H9 (cell line): ENCODE results near the gene SRPK1. TPM values are rescaled to one million over a fixed set of nuclear protein-coding genes. Genes with fewer than 3 reads are reported as not detected.

ENCODE experiments used
- DNase-seq: peaks from one replicate; pipeline ENCODE4 v3.0.0-alpha.2; 2017
- H2AFZ ChIP-seq: one replicate; pipeline ENCODE4 v1.6.1; 2013; ENCODE audit warnings: mild to moderate bottlenecking, low read length, control low read depth, moderate library complexity
- H2AK5ac ChIP-seq: 2 replicates; pipeline ENCODE4 v1.6.1; 2013; ENCODE audit warnings: low read length, control low read depth, mixed read lengths; ENCODE audit not compliant: insufficient read length
- H2BK120ac ChIP-seq: one replicate; pipeline ENCODE4 v1.6.1; 2013; ENCODE audit warnings: low read depth, mild to moderate bottlenecking, low read length, control low read depth, inconsistent platforms; ENCODE audit not compliant: poor library complexity, severe bottlenecking
- H2BK12ac ChIP-seq: 2 replicates; pipeline ENCODE4 v1.6.1; 2013; ENCODE audit warnings: low read length, control low read depth, mixed read lengths, low read depth; ENCODE audit not compliant: insufficient read length
- H2BK15ac ChIP-seq: 2 replicates; pipeline ENCODE4 v1.6.1; 2013; ENCODE audit warnings: low read depth, low read length, control low read depth
- H2BK20ac ChIP-seq: one replicate; pipeline ENCODE4 v1.6.1; 2013; ENCODE audit warnings: low read depth, mild to moderate bottlenecking, low read length, control low read depth, inconsistent platforms; ENCODE audit not compliant: poor library complexity, severe bottlenecking
- H2BK5ac ChIP-seq: 2 replicates; pipeline ENCODE4 v1.6.1; 2013; ENCODE audit warnings: low read length, control low read depth, mixed read lengths; ENCODE audit not compliant: insufficient read length
- H3K14ac ChIP-seq: 2 replicates; pipeline ENCODE4 v1.6.1; 2013; ENCODE audit warnings: low read length, control low read depth; ENCODE audit not compliant: insufficient read depth
- H3K18ac ChIP-seq: 2 replicates; pipeline ENCODE4 v1.6.1; 2013; ENCODE audit warnings: low read depth, mild to moderate bottlenecking, mixed read lengths, low read length, control low read depth; ENCODE audit not compliant: insufficient read length
- H3K23ac ChIP-seq: 2 replicates; pipeline ENCODE4 v1.6.1; 2013; ENCODE audit warnings: low read length, control low read depth, mixed read lengths, low read depth; ENCODE audit not compliant: insufficient read length
- H3K23me2 ChIP-seq: 2 replicates; pipeline ENCODE4 v1.6.1; 2013; ENCODE audit warnings: low read depth, mild to moderate bottlenecking, mixed read lengths, low read length, control low read depth; ENCODE audit not compliant: insufficient read length, poor library complexity, severe bottlenecking
- H3K27ac ChIP-seq: 2 replicates; pipeline ENCODE4 v1.5.1; 2013; ENCODE audit warnings: low read length, control low read depth, mixed read lengths, low read depth; ENCODE audit not compliant: insufficient read length
- H3K27me3 ChIP-seq: 2 replicates; pipeline ENCODE4 v1.6.1; 2013; ENCODE audit warnings: low read length, control low read depth, inconsistent platforms; ENCODE audit not compliant: insufficient read depth
- H3K4ac ChIP-seq: 2 replicates; pipeline ENCODE4 v1.6.1; 2013; ENCODE audit warnings: low read depth, mild to moderate bottlenecking, control low read depth, inconsistent platforms, low read length, moderate library complexity
- H3K4me1 ChIP-seq: 2 replicates; pipeline ENCODE4 v1.6.1; 2013; ENCODE audit warnings: low read length, control low read depth, inconsistent platforms; ENCODE audit not compliant: insufficient read depth
- H3K4me2 ChIP-seq: 2 replicates; pipeline ENCODE4 v1.6.1; 2013; ENCODE audit warnings: low read length, control low read depth, mixed read lengths; ENCODE audit not compliant: insufficient read length, insufficient read depth
- H3K56ac ChIP-seq: 2 replicates; pipeline ENCODE4 v1.6.1; 2013; ENCODE audit warnings: low read depth, mild to moderate bottlenecking, mixed read lengths, low read length, control low read depth; ENCODE audit not compliant: insufficient read length
- H3K79me1 ChIP-seq: 2 replicates; pipeline ENCODE4 v1.6.1; 2013; ENCODE audit warnings: low read depth, mild to moderate bottlenecking, moderate library complexity, low read length, control low read depth, inconsistent platforms; ENCODE audit not compliant: insufficient read depth, poor library complexity, severe bottlenecking
- H3K79me2 ChIP-seq: 2 replicates; pipeline ENCODE4 v1.6.1; 2013; ENCODE audit warnings: low read length, control low read depth, inconsistent platforms; ENCODE audit not compliant: insufficient read depth
- H3K9ac ChIP-seq: 2 replicates; pipeline ENCODE4 v1.6.1; 2013; ENCODE audit warnings: low read length, control low read depth, mixed read lengths; ENCODE audit not compliant: insufficient read length; ENCODE audit errors: extremely low read depth
- H3K9me3 ChIP-seq: one replicate; pipeline ENCODE4 v1.6.1; 2013; ENCODE audit warnings: low read depth, low read length, inconsistent platforms; ENCODE audit not compliant: control insufficient read depth
- H3T11ph ChIP-seq: one replicate; pipeline ENCODE4 v1.6.1; 2013; ENCODE audit warnings: mild to moderate bottlenecking, low read length, control low read depth, inconsistent platforms
- H4K20me1 ChIP-seq: one replicate; pipeline ENCODE4 v1.6.1; 2013; ENCODE audit not compliant: control insufficient read depth, insufficient read length, insufficient read depth
- H4K5ac ChIP-seq: 2 replicates; pipeline ENCODE4 v1.6.1; 2013; ENCODE audit warnings: low read depth, mild to moderate bottlenecking, mixed read lengths, low read length, control low read depth; ENCODE audit not compliant: insufficient read length
- H4K8ac ChIP-seq: replicated peaks from 2 replicates; pipeline ENCODE4 v1.6.1; 2013; ENCODE audit warnings: low read length, control low read depth, mixed read lengths, low read depth; ENCODE audit not compliant: insufficient read length
- H4K91ac ChIP-seq: 2 replicates; pipeline ENCODE4 v1.6.1; 2013; ENCODE audit warnings: low read depth, mild to moderate bottlenecking, moderate library complexity, mixed read lengths, low read length, control low read depth; ENCODE audit not compliant: insufficient read length
- H3K27ac Mint-ChIP-seq, 3 experiments: 2 replicates in 2 of 3; 3 replicates in 1 of 3; pipeline ENCODE4 v1.8.0; 2020 to 2021; ENCODE audit warnings: mixed read lengths in 3 of 3, mild to moderate bottlenecking in 1 of 3, moderate library complexity in 1 of 3
- H3K27me3 Mint-ChIP-seq: 2 replicates; pipeline ENCODE4 v1.8.0; 2021; ENCODE audit warnings: low read depth, mild to moderate bottlenecking, moderate library complexity, mixed read lengths
- H3K36me3 Mint-ChIP-seq, 3 experiments: 2 replicates in 2 of 3; 3 replicates in 1 of 3; pipeline ENCODE4 v1.8.0; 2020 to 2021; ENCODE audit warnings: low read depth in 3 of 3, mixed read lengths in 3 of 3; ENCODE audit not compliant: insufficient read depth in 1 of 3
- H3K4me1 Mint-ChIP-seq, 2 experiments: 2 replicates each; pipeline ENCODE4 v1.8.0; 2020; ENCODE audit warnings: mixed read lengths in 2 of 2
- H3K4me3 Mint-ChIP-seq, 2 experiments: 2 replicates in 1 of 2; 3 replicates in 1 of 2; pipeline ENCODE4 v1.8.0; 2020 to 2021; ENCODE audit warnings: mild to moderate bottlenecking in 2 of 2, mixed read lengths in 2 of 2, moderate library complexity in 1 of 2
- H3K9me3 Mint-ChIP-seq, 2 experiments: 2 replicates in 1 of 2; 3 replicates in 1 of 2; pipeline ENCODE4 v1.8.0; 2020; ENCODE audit warnings: mild to moderate bottlenecking in 2 of 2, mixed read lengths in 2 of 2, moderate library complexity in 1 of 2
- CTCF ChIP-seq: fragments of 200-600 bp; sonication (generic); conservative IDR thresholded peaks from 3 replicates; pipeline ENCODE4 v1.8.0; 2021; ENCODE audit warnings: antibody characterized with exemption, mild to moderate bottlenecking
- WGBS: extraction: QIAGEN DNeasy Blood & Tissue Kit; methylation state at CpG from one replicate; pipeline ENCODE4 v1.1.7; 2013; ENCODE audit warnings: missing lambda C conversion rate, low lambda C conversion rate, mixed read lengths; ENCODE audit not compliant: insufficient read length; ENCODE audit errors: extremely low coverage; 5-methylcytosine and 5-hydroxymethylcytosine counted together
- total RNA-seq: library from RNA; stranded (reverse); gene quantifications from 2 replicates; pipeline ENCODE4 v1.2.1, GENCODE V29; 2021

The SRPK1 gene
- total RNA-seq, 1 experiment from 2014 or later = 93.2 TPM

- H3K79me2 ChIP-seq = no peaks in the 10 kb centered on the region
- H2BK15ac ChIP-seq = no peak overlapping the region
- peak overlapping the region; percentile 73 for H2BK12ac ChIP-seq
- no peak for TF ChIP-seq CTCF
- no peak overlapping the region for H4K91ac ChIP-seq
- no peak overlapping the region for H4K5ac ChIP-seq
- no peak overlapping the region for H3K4ac ChIP-seq
- no peak overlapping the region for H3K9ac ChIP-seq
- peak overlapping the region; percentile 98 for H2AFZ ChIP-seq
- H3K27ac Mint-ChIP-seq = 0 out of 7 replicates have a peak overlapping the region, but pooled peaks of 2 of the 3 experiments have one; percentile 32 to 35
- H4K20me1 ChIP-seq = no peaks in the 10 kb centered on the region
- H3K27me3 ChIP-seq = peaks cover 2% of the 10 kb centered on the region; the same call in 1 of the 2 replicates
- H3K4me2 ChIP-seq = peak overlapping the region; percentile 62
- peaks cover 0 to 5% (median 0%) of the 10 kb centered on the region in 3 experiments; a peak in 3 of 7 replicates for H3K36me3 Mint-ChIP-seq
- H3K9me3 Mint-ChIP-seq = peaks cover 0 to 2% of the 10 kb centered on the region in 2 experiments; a peak in 2 of 5 replicates
- no peak overlapping the region for H3K23ac ChIP-seq
- no peak overlapping the region for H2BK20ac ChIP-seq
- peak; percentile 75 for DNase-seq
- H3T11ph ChIP-seq = no peak overlapping the region
- peaks cover 9% of the 10 kb centered on the region for H3K27me3 Mint-ChIP-seq
- no peak overlapping the region for H2BK120ac ChIP-seq
- no peaks in the 10 kb centered on the region for H3K9me3 ChIP-seq
- no peaks in the 10 kb centered on the region for H3K79me1 ChIP-seq
- H3K56ac ChIP-seq = no peak overlapping the region
- peak overlapping the region; percentile 90; the same call in 1 of the 2 replicates for H3K14ac ChIP-seq
- no peak overlapping the region for H3K27ac ChIP-seq
- no CpG with 5 or more reads among the region's 30 CpGs for WGBS
- H4K8ac ChIP-seq = no peak overlapping the region
- H2BK5ac ChIP-seq = no peak overlapping the region
- peak overlapping the region; percentile 54 to 72 for H3K4me3 Mint-ChIP-seq
- peaks cover 2% of the 10 kb centered on the region for H3K23me2 ChIP-seq
- peaks cover 8 to 12% of the 10 kb centered on the region in 2 experiments for H3K4me1 Mint-ChIP-seq
- no peaks in the 10 kb centered on the region for H3K4me1 ChIP-seq
- no peak overlapping the region for H2AK5ac ChIP-seq
- peak overlapping the region; percentile 17 for H3K18ac ChIP-seq
Measured at GRCh38 chr6:35931120-35931561, 10.2 kb upstream of the SRPK1 start.
